ENCODE data around the gene SSR4.
"Not testable (repeated sequence)": the region's sequence is repeated elsewhere in the genome, so short reads cannot be mapped to it uniquely, and the experiment has no call there.

SSR4 gene

DNA sequence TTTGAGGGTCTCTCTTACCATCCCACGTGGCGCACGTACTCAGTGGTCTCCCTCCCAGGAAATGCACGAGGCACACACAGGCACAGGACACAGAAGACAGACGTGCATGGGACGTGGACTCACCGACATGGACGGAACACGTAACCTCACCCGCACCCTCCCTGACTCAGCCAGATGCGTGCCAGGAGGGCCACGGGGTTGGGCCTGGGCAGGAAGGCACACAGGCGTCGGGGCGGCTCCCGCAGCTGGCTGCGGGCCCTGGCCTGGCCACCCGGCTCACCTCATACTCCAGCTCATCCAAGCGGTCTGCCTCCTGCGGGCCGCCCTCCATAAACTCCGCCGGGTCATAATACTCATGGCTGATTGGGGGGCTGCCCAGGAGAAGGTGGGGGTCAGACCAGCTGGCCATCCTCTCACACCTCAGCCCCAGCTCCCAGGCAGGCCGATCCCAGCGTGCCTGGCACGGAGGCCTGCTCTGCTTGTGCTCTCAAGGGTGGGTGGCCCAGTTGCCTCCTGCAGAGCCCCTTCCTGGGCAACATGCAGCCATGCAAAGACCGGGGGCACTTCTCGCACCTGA lies 12.6 kb downstream of the SSR4 start:
- no peak for DNase-seq

DNA sequence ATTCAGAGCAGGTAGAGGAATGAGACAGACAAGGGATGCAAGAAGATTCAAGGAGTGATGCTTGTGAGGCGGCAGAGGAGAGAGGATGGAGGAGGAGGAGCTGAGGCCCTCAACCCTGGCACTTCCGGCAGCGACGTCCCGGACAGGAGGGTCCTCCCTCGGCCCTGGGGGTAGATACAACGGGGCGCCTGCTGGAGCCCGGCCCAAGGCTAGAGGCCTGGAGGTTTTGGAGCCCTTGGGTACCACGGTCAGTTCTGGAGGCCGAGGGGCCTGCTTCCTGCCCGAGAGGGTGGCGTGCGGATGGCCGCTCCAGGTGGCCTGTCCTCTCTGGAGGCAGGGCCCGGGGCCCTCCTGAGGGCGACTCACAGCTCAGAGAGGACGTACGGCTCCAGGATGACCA lies 13.5 kb downstream of the SSR4 start:
- no peak for DNase-seq

GRCh38 chrX:153812220-153812619 lies 17.8 kb downstream of the SSR4 start:
- no peak for DNase-seq

DNA sequence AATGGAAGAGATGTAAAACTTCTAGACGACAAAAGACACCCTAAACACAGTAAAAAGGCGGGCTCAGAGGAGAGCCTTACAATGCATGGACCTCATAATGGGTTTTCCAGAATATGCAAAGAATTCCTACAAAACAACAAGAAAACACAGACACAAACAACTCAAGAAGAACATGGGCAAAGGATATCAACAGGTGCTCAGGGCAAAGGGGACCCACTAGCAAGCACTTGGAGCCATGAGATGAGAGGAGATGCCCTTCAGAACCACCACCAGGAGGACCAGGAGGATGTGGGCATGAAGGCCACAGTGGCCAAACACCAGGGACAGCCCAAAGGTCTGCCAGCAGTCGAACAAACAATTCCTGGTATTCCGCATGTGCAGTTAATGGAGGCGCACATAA lies 18.7 kb downstream of the SSR4 start:
- DNase-seq, result no peak

GRCh38 chrX:153814591-153815315 lies 20.3 kb downstream of the SSR4 start:
- DNase-seq, result no peak

DNA sequence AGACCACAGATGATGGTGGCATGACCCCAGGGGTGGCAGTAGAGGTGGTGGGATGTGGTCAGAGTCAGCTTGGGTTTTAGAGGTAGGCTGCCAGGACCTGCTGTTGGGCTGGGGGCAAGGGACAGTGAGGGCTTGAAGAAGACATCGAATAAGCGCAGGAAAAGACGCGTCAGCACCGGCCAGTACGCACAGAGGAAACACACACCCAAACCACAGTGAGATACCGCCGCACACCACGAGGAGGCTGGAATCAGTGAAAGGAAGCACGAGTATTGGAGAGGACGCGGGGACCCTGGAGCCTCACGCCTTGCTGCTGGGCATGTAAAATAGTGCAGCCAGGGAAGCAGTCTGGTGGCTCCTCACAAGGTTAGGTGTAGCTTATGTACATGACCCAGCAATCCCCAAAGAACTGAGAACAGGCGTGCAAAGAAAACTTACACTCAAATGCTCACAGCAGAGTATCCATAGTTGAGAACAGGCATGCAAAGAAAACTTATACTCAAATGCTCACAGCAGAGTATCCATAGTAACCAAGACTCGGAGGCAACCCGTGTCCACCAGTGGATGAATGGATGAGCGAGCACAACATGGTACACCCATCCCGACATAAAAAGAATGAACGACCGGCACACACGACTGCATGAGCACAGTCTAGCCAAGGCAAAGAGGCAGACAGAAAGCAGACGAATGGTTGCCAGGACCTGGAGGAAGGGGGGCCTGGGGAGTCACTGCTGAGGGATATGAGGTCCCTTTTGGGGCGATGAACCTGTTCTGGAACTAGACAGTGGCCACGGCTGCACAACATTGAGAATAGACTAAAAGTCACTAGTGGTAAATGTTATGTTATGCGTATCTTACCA lies 22.6 kb downstream of the SSR4 start:
- peak; percentile 45 for DNase-seq

- DNase-seq, result not testable (repeated sequence)
Observed at GRCh38 chrX:153818064-153818463, 23.6 kb downstream of the SSR4 start.

GRCh38 chrX:153818571-153819383 lies 24.3 kb downstream of the SSR4 start:
- peak; percentile 49 for DNase-seq

DNA sequence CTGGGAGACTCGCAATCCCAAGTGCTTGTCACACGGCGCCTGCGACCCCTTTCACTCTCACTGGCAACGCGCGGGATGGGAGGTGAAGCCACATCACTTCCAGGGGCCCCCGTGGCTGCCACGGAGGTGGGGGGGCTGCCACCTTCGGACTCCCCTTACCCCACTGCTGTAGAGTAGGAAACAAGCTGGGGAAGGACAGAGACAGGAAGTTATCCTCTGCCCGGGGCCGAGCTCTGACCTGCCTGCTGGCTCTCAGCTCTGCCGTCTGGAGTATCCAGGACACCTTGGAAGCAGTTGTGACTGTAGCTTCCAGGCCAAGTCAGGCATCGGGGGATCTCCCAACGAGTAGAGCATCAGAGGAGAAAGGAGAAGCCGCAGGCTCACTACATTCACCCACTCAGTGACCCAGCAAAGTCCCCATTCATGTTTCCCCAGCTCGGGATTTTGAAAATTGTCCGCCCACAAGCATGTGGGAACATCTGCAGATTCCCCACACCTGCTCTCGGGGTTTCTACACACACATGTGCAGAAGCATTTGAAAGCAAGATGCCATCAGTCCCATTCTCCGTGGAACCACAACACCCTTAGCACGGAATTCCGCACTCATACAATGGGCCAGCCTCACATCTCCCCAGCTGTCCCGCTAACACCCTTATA lies 25.0 kb downstream of the SSR4 start:
- DNase-seq, result no peak

DNA sequence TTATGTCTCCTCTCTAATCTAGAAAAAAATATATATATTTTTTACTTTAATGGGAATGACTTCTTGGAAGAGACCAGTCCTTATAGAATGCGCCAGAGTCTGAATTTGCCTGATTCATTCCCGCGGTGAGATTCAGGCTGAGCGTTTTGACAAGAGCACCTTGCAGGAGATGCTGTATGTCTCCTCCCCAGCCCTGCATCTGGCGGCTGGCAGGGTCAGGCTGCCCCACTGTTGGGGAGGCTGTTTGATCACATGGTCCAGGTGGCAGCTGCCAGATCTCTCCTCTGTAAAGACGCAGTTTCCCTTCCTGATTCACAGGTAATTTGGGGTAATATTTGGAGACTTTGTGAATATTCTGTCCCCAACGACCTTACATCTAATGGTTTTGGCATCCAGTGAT lies 26.1 kb downstream of the SSR4 start:
- no peak for DNase-seq

- no peak for DNase-seq
Observed at GRCh38 chrX:153821066-153821465, 26.6 kb downstream of the SSR4 start.

GRCh38 chrX:153824348-153824747 lies 29.9 kb downstream of the SSR4 start:
- no peak for DNase-seq

DNA sequence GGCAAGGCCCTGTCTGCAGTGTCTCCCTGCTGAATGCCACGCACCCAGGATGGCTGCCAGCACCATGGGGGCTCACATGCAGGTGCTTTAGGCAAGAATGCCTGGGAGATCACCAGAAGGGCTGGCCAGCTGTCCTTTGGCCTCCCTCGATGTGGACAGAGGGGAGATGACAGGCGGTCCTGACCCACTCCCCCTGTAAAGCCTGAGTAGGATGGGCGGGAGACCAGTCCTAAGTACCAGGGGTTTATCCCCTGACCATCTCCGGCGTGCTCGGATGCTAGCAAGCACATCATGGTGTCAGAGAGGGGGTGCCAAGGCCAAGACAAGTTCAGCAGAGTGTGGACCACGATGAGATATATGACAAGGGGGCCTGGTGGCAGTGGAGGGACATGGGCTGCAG lies 30.6 kb downstream of the SSR4 start:
- no peak for DNase-seq

- DNase-seq, result no peak
Observed at GRCh38 chrX:153827016-153827415, 32.5 kb downstream of the SSR4 start.

GRCh38 chrX:153827903-153828302 lies 33.4 kb downstream of the SSR4 start:
- DNase-seq, result no peak

DNA sequence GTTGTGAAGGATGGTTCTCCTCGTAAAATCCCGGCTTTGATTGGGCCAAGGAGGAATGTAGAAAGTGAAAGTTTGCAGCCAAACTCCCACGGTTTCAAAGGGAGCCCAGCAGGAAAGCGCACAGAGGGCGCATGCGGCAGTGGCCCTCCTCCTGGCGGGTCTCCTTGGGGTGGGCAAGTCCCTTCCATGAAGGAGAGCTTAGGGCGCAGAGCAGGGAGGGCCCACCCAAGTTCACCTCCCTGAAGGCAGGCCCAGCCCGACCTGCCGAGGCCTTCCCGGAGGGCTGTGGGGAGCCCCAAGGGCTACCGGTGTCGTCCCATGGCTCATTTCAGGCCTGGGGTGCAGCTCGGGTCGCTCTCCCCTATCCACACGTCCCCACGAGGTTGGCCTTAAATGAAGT lies 33.8 kb downstream of the SSR4 start:
- no peak for DNase-seq

DNA sequence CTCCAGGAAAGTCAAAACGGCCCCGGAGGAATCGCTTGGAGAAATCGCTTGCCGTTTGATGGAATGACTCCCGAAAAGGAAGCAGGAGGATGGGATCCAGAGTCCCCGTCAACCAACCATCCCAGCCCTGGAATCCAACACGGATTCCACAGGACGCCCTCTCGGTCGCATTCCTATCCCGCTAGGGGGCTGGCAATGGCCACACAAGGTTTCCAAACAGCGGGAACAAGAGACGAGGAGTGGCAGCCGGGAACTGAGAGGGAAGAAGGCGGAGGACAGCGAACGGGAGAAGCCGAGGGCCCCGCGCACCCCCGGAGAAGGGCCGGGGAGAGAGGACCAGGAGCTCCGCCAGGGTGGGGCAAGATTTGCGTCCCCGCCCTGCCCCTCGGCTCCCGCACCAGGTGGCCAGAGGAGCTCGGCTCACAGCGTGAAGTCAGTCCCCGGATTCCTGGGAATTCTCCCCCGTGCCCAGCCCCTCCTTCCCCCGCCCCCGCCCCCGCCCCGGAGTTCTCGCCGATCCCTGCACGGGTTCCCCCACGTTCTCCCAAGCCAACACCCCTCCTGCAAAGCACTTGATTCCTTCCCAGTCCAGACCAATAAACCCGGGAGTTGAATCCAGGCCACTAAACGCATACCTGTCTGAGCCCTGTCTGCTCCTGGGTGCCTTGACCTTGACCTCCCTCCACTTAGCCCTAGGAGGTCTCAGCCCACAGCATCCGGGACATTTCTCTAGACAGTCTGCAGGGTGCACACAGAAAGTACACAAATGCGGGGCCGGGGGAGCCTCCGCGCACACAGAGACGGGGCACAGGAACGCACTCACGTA lies 34.5 kb downstream of the SSR4 start:
- DNase-seq, result no peak

DNA sequence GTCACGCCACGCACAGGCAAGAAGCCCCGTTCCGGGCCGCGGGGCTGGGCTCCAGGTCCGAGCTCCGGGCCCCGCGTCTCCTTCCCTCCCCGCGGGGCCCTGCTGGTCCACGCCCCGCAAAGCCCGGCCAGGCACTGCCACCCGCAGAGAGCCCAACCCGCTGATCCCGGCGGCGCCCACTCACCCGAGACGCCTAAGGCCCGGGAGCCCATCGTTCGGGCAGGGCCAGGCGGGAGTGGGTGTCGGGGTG lies 35.0 kb downstream of the SSR4 start:
- no peak for DNase-seq

GRCh38 chrX:153829799-153830639 lies 35.6 kb downstream of the SSR4 start, which contains the start of gene PDZD4:
PDZD4 (minus strand) TSS chrX:153830544; CDS start chrX:153830298, 246 bp downstream.
- peak; percentile 32 for DNase-seq

GRCh38 chrX:153830640-153831428 lies 36.4 kb downstream of the SSR4 start:
- DNase-seq, result no peak
